Stimulated activated CD8-positive, alpha-beta memory T cell treated with anti-CD3 and anti-CD28 coated beads, Interleukin-15, amount 100 ng/mL, for 48 hours (primary cell): ENCODE data around the gene PER3.

Source experiments
- DNase-seq, 2 donors: peaks; one replicate each; pipeline ENCODE4 v3.0.0-alpha.2; 2020; ENCODE audit warnings: low read depth in 2 of 2

PER3 gene

GRCh38 chr1:7833035-7833434 lies 48.9 kb downstream of the PER3 start:
- DNase-seq: no peak

GRCh38 chr1:7838714-7839113 lies 54.6 kb downstream of the PER3 start:
- no peak for DNase-seq

- no peak for DNase-seq
These were observed 55.4 kb downstream of the PER3 start for GRCh38 chr1:7839526-7839925.

- no peak for DNase-seq
These were observed 58.4 kb downstream of the PER3 start for GRCh38 chr1:7842517-7842916.

GRCh38 chr1:7845761-7846160 lies 61.7 kb downstream of the PER3 start:
- no peak for DNase-seq

GRCh38 chr1:7846656-7847055 lies 62.6 kb downstream of the PER3 start:
- DNase-seq: no peak

GRCh38 chr1:7847599-7847998 lies 63.5 kb downstream of the PER3 start:
- DNase-seq: no peak

GRCh38 chr1:7850786-7851185 lies 66.7 kb downstream of the PER3 start:
- no peak for DNase-seq

- DNase-seq: no peak
These were observed 69.0 kb downstream of the PER3 start, which contains the start of gene UTS2 for GRCh38 chr1:7852804-7853683. Gene UTS2 (minus strand): TSS chr1:7853065. CDS start chr1:7853003, 62 bp downstream.

GRCh38 chr1:7853684-7854026 lies 69.6 kb downstream of the PER3 start:
- DNase-seq: no peak

GRCh38 chr1:7856345-7856744 lies 72.3 kb downstream of the PER3 start:
- DNase-seq: no peak

- DNase-seq: no peak
These were observed 72.9 kb downstream of the PER3 start for GRCh38 chr1:7857000-7857399.

- no peak for DNase-seq
These were observed 73.9 kb downstream of the PER3 start for GRCh38 chr1:7857985-7858384.

- no peak for DNase-seq
These were observed 75.3 kb downstream of the PER3 start for GRCh38 chr1:7859406-7859805.

- no peak for DNase-seq
These were observed 76.0 kb downstream of the PER3 start for GRCh38 chr1:7860130-7860529.

- no peak for DNase-seq
These were observed 77.4 kb downstream of the PER3 start for GRCh38 chr1:7861452-7861851.

- no peak for DNase-seq
These were observed 78.3 kb downstream of the PER3 start for GRCh38 chr1:7862211-7863060.

- no peak for DNase-seq
These were observed 79.8 kb downstream of the PER3 start for GRCh38 chr1:7863756-7864328.

GRCh38 chr1:7865978-7866377 lies 81.9 kb downstream of the PER3 start:
- DNase-seq: no peak

- DNase-seq: no peak
These were observed 84.1 kb downstream of the PER3 start for GRCh38 chr1:7868070-7868780.

GRCh38 chr1:7869136-7869920 lies 85.2 kb downstream of the PER3 start:
- no peak for DNase-seq
